Chondrocyte (in vitro differentiated cells): Measurements from ENCODE around the gene TEKT1. TPM values are rescaled to one million over a fixed set of nuclear protein-coding genes. Genes with fewer than 3 reads are reported as not detected.
"Not testable (repeated sequence)": the region's sequence is repeated elsewhere in the genome, so short reads cannot be mapped to it uniquely, and the experiment has no call there.

Experiments used
- DNase-seq: peaks from one replicate; pipeline ENCODE4 v3.0.0; 2021; ENCODE audit warnings: mixed read lengths, low spot score
- H3K27ac Mint-ChIP-seq: one replicate; pipeline ENCODE4 v1.8.0; 2021; ENCODE audit warnings: mild to moderate bottlenecking, moderate library complexity, mixed read lengths; ENCODE audit not compliant: unreplicated experiment
- H3K27me3 Mint-ChIP-seq: 2 replicates; pipeline ENCODE4 v1.8.0; 2021; ENCODE audit warnings: low read depth, mixed read lengths
- H3K36me3 Mint-ChIP-seq: 2 replicates; pipeline ENCODE4 v1.8.0; 2021; ENCODE audit warnings: low read depth, mixed read lengths
- H3K4me1 Mint-ChIP-seq: 2 replicates; pipeline ENCODE4 v1.8.0; 2021; ENCODE audit warnings: low read depth, mild to moderate bottlenecking, mixed read lengths
- H3K4me3 Mint-ChIP-seq: one replicate; pipeline ENCODE4 v1.8.0; 2021; ENCODE audit warnings: mild to moderate bottlenecking, moderate library complexity, mixed read lengths; ENCODE audit not compliant: unreplicated experiment
- H3K9me3 Mint-ChIP-seq: 2 replicates; pipeline ENCODE4 v1.8.0; 2021; ENCODE audit warnings: low read depth, mixed read lengths
- total RNA-seq: library from RNA; stranded (reverse); gene quantifications from 3 replicates; pipeline ENCODE4 v1.2.1, GENCODE V29; 2021
- TF ChIP-seq, protein P1 (sequence below): fragments of 200-600 bp; sonication (generic); IDR thresholded peaks from 2 replicates; pipeline ENCODE4 v1.5.0; 2021; ENCODE audit warnings: antibody characterized with exemption, mild to moderate bottlenecking, moderate library complexity

Gene TEKT1
- total RNA-seq, 1 donor from 2014 or later = not detected

DNA sequence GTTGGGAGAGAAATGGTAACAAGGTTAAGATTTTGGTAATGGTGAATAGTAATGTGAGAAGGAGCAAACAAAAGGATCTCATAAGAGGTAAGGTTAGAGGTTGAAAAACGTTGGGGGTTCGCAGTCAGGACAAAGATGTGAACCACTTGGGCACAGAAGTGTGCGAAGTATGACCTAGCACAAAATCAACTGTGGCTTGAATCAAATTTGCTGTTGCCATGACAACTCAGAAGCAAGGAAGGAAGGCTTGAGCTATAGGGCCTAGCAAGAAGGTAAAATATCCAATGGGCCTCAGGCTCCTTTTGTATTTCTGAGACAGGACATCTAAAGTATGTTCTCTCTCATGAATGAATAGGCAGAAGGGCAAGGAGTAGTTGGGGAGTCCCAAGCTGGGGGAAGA, 24.5 kb upstream of the TEKT1 start:
- Mint-ChIP-seq H3K27me3 (peaks cover 45% of the 10 kb centered on the region), H3K9me3 (peaks cover 9% of the 10 kb centered on the region), H3K36me3 (no peaks in the 10 kb centered on the region), H3K4me3 (no peak overlapping the region), H3K4me1 (no peaks in the 10 kb centered on the region), H3K27ac (no peak overlapping the region)
- TF ChIP-seq, protein P1, sequence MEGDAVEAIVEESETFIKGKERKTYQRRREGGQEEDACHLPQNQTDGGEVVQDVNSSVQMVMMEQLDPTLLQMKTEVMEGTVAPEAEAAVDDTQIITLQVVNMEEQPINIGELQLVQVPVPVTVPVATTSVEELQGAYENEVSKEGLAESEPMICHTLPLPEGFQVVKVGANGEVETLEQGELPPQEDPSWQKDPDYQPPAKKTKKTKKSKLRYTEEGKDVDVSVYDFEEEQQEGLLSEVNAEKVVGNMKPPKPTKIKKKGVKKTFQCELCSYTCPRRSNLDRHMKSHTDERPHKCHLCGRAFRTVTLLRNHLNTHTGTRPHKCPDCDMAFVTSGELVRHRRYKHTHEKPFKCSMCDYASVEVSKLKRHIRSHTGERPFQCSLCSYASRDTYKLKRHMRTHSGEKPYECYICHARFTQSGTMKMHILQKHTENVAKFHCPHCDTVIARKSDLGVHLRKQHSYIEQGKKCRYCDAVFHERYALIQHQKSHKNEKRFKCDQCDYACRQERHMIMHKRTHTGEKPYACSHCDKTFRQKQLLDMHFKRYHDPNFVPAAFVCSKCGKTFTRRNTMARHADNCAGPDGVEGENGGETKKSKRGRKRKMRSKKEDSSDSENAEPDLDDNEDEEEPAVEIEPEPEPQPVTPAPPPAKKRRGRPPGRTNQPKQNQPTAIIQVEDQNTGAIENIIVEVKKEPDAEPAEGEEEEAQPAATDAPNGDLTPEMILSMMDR = no peak
- DNase-seq = no peak

DNA sequence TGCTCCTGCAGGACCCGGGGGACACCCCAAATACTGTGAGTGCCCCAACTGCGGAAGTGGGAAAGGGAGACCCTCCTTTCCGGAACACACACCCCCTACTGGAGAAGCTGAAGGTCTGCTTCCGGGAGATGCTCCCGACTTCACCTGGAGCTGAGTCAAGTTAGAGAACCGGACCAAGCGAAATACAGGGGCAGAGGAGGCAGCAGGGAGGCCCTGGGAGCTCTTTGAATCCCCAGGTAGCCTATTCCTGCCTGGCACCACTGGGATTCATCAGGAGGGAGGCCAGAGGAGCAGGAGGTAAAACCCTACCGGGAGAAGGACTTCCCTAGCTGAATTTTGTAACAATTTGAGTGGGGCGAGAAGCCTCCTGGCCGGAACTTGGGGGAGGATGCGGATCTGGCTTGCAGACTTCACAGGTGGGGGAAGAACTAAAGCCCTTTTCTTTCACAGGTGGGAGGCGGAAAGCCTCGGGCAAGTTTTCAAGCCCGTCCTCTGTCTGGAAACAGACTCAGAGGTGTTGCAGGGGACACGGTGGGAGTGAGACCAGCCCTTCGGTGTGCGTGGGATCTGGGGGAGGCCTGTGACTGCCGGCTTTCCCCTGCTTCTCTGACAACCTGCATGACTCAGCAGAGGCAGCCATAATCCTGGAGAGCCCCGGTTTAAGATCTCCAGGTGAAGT, 22.4 kb upstream of the TEKT1 start:
- Mint-ChIP-seq H3K27me3 (peaks cover 43% of the 10 kb centered on the region), H3K4me1 (no peaks in the 10 kb centered on the region), H3K4me3 (no peak overlapping the region), H3K36me3 (no peaks in the 10 kb centered on the region), H3K27ac (no peak overlapping the region), H3K9me3 (no peaks in the 10 kb centered on the region)
- no peak for DNase-seq
- TF ChIP-seq, protein P1 = peak; percentile 47

DNA sequence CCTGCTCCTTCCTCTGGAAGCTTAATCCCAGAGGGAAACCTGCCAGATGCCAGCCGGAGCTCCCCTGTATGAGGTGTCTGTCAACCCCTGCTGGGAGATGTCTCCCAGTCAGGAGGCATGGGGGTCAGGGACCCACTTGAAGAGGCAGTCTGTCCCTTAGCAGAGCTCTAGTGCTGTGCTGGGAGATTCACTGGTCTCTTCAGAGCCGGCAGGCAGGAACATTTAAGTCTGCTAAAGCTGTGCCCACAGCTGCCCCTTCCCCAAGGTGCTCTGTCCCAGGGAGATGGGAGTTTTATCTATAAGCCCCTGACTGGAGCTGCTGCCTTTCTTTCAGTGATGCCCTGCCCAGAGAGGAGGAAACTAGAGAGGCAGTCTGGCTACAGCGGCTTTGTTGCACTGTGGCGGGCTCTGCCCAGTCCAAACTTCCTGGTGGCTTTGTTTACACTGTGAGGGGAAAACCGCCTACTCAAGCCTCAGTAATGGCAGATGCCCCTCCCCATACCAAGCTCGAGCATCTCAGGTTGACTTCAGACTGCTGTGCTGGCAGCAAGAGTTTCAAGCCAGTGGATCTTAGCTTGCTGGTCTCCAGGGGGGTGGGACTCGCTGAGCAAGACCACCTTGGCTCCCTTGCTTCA, 17.1 kb upstream of the TEKT1 start:
- not testable (repeated sequence) for H3K36me3 Mint-ChIP-seq, H3K4me1 Mint-ChIP-seq, H3K4me3 Mint-ChIP-seq, H3K9me3 Mint-ChIP-seq, DNase-seq, H3K27ac Mint-ChIP-seq
- peaks cover 69% of the 10 kb centered on the region for H3K27me3 Mint-ChIP-seq

DNA sequence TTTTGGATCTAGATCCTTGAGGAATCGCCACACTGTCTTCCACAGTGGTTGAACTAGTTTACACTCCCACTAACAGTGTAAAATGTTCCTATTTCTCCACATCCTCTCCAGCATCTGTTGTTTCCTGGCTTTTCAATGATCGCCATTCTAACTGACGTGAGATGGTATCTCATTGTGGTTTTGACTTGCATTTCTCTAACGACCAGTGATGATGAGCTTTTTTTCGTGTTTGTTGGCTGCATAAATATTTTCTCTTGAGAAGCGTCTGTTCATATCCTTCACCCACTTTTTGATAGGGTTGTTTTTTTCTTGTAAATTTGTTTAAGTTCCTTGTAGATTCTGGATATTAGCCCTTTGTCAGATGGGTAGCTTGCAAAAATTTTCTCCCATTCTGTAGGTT, 14.6 kb upstream of the TEKT1 start:
- not testable (repeated sequence) for H3K9me3 Mint-ChIP-seq, H3K36me3 Mint-ChIP-seq, H3K4me1 Mint-ChIP-seq, H3K4me3 Mint-ChIP-seq, DNase-seq, H3K27ac Mint-ChIP-seq
- peaks cover 68% of the 10 kb centered on the region for H3K27me3 Mint-ChIP-seq

DNA sequence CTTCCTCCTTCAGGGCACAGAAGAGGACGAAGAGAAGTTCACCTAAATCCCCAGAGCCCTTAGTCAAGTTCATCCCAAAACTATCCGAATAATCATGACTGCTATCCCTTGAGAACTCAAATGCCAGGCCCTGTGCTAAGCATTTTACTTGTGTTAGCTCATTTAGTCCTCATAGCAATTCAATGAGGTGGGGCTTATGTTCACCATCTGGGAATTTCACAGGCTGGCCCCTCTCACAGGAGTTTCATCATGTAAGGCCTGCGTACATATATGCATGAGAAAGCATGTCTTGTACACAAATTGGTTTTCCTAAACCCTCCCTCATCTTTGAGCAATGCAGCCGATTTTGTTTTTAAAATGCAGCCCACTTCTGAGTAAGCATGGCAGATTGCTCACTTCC, 12.9 kb upstream of the TEKT1 start:
- not testable (repeated sequence) for H3K4me1 Mint-ChIP-seq, H3K27ac Mint-ChIP-seq, DNase-seq, H3K36me3 Mint-ChIP-seq, H3K4me3 Mint-ChIP-seq, H3K9me3 Mint-ChIP-seq
- peaks cover 65% of the 10 kb centered on the region for H3K27me3 Mint-ChIP-seq

DNA sequence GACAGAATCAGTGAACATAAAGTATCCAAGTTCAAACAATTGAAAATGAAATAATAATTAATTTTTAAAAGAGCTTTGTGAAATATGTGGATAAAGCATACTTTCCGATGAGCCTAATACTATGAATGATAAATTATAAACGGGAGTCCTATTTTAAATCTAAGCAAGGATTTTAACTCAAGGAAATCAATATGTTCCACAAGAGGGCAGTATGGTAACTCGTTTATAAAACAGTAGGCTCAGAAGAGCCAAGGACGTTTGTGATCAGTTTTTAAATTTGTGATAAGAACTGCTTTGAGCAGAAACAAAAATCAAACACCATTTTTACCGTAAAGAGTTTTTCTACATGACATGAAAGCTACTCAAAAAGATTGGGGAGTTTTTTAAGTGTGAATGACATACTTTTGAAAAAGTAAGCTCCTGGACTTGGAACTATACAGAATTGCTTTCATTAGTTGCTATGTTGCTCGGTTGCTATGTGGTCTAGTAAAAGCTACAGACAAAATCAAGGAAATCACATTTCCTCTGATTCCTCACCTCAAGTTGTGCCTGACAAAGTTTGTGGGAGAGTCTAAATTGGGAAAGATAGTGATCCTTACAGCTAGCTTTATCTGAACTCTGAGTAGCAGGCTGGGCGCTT, 11.8 kb upstream of the TEKT1 start:
- TF ChIP-seq, protein P1 = peak; percentile 85
- Mint-ChIP-seq H3K9me3 (no peaks in the 10 kb centered on the region), H3K27ac (no peak overlapping the region), H3K4me1 (no peaks in the 10 kb centered on the region), H3K27me3 (peaks cover 70% of the 10 kb centered on the region), H3K36me3 (no peaks in the 10 kb centered on the region), H3K4me3 (no peak overlapping the region)
- no peak for DNase-seq

DNA sequence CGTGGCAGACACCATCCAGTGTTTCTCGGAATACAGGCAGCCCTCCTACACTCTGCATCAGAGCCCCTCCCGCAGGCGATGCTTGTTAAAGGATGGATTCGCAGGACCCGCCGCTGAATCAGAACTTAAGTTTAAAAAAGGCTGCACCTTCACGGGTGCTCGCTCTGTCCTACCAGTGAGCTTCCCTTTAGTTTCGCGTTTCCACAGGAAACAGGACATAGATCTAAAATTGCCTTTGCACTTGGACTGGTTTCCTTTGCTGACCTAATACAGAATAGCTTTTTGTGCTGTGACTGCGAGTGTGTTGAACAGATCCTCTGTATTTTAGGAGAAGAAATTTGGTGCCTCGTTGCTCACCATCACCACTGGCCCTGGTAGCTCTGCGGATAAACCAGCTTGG, 10.2 kb upstream of the TEKT1 start:
- not testable (repeated sequence) for H3K4me3 Mint-ChIP-seq, H3K4me1 Mint-ChIP-seq, H3K9me3 Mint-ChIP-seq, DNase-seq, H3K27ac Mint-ChIP-seq, H3K36me3 Mint-ChIP-seq
- H3K27me3 Mint-ChIP-seq = peaks cover 68% of the 10 kb centered on the region
